GM12864 (cell line): ENCODE data around the gene PHEX.

Source experiments
- DNase-seq: peaks from one replicate; pipeline ENCODE4 v3.0.0-alpha.2; 2011; ENCODE audit warnings: low read depth
- H3K4me3 ChIP-seq: 2 replicates; pipeline ENCODE4 v1.5.1; 2011; ENCODE audit warnings: mild to moderate bottlenecking, low read depth, low read length, control low read depth
- TF ChIP-seq, protein P1 (sequence below): IDR thresholded peaks from 2 replicates; pipeline ENCODE4 v1.5.1; 2011; ENCODE audit warnings: low read depth, mild to moderate bottlenecking, moderate library complexity, low read length, control low read depth, inconsistent platforms; ENCODE audit errors: missing control alignments

The PHEX gene

GRCh38 chrX:22056235-22056634 is 24.1 kb downstream of the PHEX start:
- no peak for DNase-seq
- no peak overlapping the region for H3K4me3 ChIP-seq
- TF ChIP-seq, protein P1, sequence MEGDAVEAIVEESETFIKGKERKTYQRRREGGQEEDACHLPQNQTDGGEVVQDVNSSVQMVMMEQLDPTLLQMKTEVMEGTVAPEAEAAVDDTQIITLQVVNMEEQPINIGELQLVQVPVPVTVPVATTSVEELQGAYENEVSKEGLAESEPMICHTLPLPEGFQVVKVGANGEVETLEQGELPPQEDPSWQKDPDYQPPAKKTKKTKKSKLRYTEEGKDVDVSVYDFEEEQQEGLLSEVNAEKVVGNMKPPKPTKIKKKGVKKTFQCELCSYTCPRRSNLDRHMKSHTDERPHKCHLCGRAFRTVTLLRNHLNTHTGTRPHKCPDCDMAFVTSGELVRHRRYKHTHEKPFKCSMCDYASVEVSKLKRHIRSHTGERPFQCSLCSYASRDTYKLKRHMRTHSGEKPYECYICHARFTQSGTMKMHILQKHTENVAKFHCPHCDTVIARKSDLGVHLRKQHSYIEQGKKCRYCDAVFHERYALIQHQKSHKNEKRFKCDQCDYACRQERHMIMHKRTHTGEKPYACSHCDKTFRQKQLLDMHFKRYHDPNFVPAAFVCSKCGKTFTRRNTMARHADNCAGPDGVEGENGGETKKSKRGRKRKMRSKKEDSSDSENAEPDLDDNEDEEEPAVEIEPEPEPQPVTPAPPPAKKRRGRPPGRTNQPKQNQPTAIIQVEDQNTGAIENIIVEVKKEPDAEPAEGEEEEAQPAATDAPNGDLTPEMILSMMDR, result no peak

DNA sequence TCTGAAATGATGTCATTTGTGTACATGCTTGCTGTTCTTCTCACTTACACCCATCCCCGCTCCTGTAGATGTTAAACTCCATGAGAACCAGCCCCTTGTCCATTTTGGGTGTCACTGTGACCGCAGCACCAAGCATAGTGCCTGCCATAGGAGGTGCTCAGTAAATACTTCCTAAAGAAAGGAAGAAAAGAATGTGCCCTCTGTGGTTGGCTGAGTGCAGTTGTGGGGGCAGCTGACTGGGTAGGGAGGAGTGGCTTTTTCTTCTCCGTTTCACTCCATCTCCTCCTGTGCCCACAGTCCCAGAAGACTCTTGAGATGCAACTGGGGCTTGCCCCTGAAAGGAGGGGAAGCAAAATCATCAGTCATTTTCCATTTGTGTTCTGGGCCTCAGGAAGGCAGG is 25.5 kb downstream of the PHEX start:
- TF ChIP-seq, protein P1, result no peak

GRCh38 chrX:22059775-22060174 is 27.6 kb downstream of the PHEX start:
- DNase-seq, result no peak
- no peak overlapping the region for H3K4me3 ChIP-seq
- TF ChIP-seq, protein P1, result no peak

More for the DNA sequence above, 25.5 kb downstream of the PHEX start:
- H3K4me3 ChIP-seq, result no peak overlapping the region
- no peak for DNase-seq

- H3K4me3 ChIP-seq, result no peak overlapping the region
- peak; percentile 42 for DNase-seq
- TF ChIP-seq, protein P1, result no peak
Observed at GRCh38 chrX:22060415-22061280, 28.5 kb downstream of the PHEX start.

- H3K4me3 ChIP-seq, result no peak overlapping the region
- peak; percentile 74 for DNase-seq
- TF ChIP-seq, protein P1, result no peak
Observed at GRCh38 chrX:22063284-22063683, 31.2 kb downstream of the PHEX start.

- TF ChIP-seq, protein P1, result no peak
- DNase-seq, result no peak
- H3K4me3 ChIP-seq, result no peak overlapping the region
Observed at GRCh38 chrX:22069586-22069985, 37.5 kb downstream of the PHEX start.

DNA sequence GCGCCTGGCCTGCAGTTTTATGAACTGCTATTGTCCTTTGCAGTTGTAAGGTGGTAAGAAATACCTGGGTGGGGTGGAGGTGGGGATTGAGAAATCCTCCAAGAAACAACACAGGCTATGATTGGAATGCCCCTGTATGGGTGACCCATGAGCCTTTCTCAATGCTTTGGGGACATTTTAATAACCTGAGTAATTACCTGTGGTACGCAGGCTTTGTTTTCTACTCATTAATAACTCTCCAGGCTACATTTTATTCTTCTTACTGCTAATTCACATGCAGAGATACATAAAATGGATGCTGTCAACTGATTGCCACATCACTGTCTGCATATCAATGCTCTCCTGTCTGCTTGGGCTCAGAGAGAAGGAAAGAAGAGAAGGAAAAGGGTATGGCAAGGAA is 41.8 kb downstream of the PHEX start:
- H3K4me3 ChIP-seq, result no peak overlapping the region
- TF ChIP-seq, protein P1, result no peak
- DNase-seq, result no peak
